ENCODE measurements around the gene RPE.

DNA sequence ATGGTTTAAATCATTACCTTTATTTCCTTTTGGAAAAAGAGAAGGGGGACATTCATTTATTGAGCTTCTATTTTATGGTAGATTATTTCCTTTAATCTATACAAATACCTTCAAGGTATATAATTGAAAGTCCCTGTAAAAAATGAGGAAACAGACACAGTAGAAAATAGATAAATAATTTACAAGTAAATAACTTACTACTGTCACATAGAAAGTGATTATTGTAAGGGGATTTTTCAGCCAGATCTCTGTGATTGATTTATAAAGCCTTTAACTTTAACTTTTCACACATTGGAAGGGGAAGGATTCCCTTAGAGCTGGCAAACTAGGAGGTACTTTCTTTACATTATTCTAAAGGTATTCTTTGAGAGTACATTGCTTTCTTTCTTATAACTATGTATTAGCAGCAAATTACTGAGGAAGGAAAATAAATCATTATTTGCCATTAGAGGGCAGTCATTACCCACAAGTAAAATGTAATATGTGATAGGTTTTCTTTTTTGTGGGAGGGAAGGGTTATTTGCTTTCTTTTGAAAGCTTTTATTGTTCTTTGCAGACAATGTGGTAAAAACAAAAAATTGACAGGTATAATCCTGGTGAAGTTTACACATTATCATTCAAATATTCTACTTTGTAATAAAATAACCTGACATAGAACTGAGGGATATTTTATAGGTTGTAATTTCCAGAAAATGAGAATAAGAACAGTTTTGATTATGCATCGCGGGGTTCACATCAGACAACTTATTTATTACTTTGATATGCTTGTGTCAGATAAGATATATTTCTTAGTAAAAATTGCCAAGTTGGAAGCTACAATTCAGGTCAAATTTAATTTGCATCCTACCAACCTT is 24.8 kb upstream of the RPE start:
- TF ChIP-seq EZH2 (IDR thresholded peaks at IDR 0.05; ENCODE audit: borderline replicate concordance, low read depth, low read length, severe bottlenecking) = no peak
- TF ChIP-seq, protein P1, sequence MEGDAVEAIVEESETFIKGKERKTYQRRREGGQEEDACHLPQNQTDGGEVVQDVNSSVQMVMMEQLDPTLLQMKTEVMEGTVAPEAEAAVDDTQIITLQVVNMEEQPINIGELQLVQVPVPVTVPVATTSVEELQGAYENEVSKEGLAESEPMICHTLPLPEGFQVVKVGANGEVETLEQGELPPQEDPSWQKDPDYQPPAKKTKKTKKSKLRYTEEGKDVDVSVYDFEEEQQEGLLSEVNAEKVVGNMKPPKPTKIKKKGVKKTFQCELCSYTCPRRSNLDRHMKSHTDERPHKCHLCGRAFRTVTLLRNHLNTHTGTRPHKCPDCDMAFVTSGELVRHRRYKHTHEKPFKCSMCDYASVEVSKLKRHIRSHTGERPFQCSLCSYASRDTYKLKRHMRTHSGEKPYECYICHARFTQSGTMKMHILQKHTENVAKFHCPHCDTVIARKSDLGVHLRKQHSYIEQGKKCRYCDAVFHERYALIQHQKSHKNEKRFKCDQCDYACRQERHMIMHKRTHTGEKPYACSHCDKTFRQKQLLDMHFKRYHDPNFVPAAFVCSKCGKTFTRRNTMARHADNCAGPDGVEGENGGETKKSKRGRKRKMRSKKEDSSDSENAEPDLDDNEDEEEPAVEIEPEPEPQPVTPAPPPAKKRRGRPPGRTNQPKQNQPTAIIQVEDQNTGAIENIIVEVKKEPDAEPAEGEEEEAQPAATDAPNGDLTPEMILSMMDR (IDR thresholded peaks at IDR 0.05; ENCODE audit: borderline replicate concordance, extremely low read depth, low read length, poor library complexity, severe bottlenecking) = peak; percentile 64
